AG08396 (cell line): ENCODE measurements around the gene FOXP1.
A peak's percentile ranks its signal among the peaks of the same experiment; 100 is the strongest.

Experiments used
- DNase-seq: peaks from one replicate; pipeline ENCODE4 v3.0.0; 2012; ENCODE audit warnings: low spot score, mixed read lengths

FOXP1 gene

GRCh38 chr3:71425491-71426071 is 157.9 kb downstream of the FOXP1 start:
- peak; percentile 51 for DNase-seq

GRCh38 chr3:71423151-71423906 is 160.2 kb downstream of the FOXP1 start:
- no peak for DNase-seq

- no peak for DNase-seq
Observed at GRCh38 chr3:71421820-71422566, 161.5 kb downstream of the FOXP1 start.

GRCh38 chr3:71421475-71421819 is 162.1 kb downstream of the FOXP1 start:
- no peak for DNase-seq

- no peak for DNase-seq
Observed at GRCh38 chr3:71419369-71419768, 164.2 kb downstream of the FOXP1 start.

GRCh38 chr3:71417791-71418190 is 165.7 kb downstream of the FOXP1 start:
- no peak for DNase-seq

- DNase-seq = no peak
Observed at GRCh38 chr3:71416876-71417275, 166.7 kb downstream of the FOXP1 start.

- DNase-seq = no peak
Observed at GRCh38 chr3:71415681-71416122, 167.8 kb downstream of the FOXP1 start.

- no peak for DNase-seq
Observed at GRCh38 chr3:71414189-71414927, 169.2 kb downstream of the FOXP1 start.

- DNase-seq = no peak
Observed at GRCh38 chr3:71413572-71413971, 170.0 kb downstream of the FOXP1 start.

GRCh38 chr3:71409352-71409751 is 174.2 kb downstream of the FOXP1 start:
- DNase-seq = no peak

- no peak for DNase-seq
Observed at GRCh38 chr3:71408903-71409302, 174.6 kb downstream of the FOXP1 start.

GRCh38 chr3:71407823-71408222 is 175.7 kb downstream of the FOXP1 start:
- DNase-seq = no peak

- no peak for DNase-seq
Observed at GRCh38 chr3:71406972-71407810, 176.3 kb downstream of the FOXP1 start.

- no peak for DNase-seq
Observed at GRCh38 chr3:71402911-71403310, 180.6 kb downstream of the FOXP1 start.

- DNase-seq = no peak
Observed at GRCh38 chr3:71402280-71402679, 181.2 kb downstream of the FOXP1 start.

GRCh38 chr3:71401695-71402231 is 181.8 kb downstream of the FOXP1 start:
- DNase-seq = no peak

GRCh38 chr3:71400986-71401451 is 182.5 kb downstream of the FOXP1 start:
- no peak for DNase-seq

GRCh38 chr3:71399478-71399877 is 184.1 kb downstream of the FOXP1 start:
- DNase-seq = no peak

- no peak for DNase-seq
Observed at GRCh38 chr3:71398157-71398836, 185.2 kb downstream of the FOXP1 start.

GRCh38 chr3:71397726-71398125 is 185.8 kb downstream of the FOXP1 start:
- no peak for DNase-seq
